ENCODE results near the gene TSPAN3. TPM values are rescaled to one million over a fixed set of nuclear protein-coding genes. Genes with fewer than 3 reads are reported as not detected.

Gene TSPAN3
- total and polyA plus RNA-seq, 8 donors: 319 to 645 (median 360) TPM

DNA sequence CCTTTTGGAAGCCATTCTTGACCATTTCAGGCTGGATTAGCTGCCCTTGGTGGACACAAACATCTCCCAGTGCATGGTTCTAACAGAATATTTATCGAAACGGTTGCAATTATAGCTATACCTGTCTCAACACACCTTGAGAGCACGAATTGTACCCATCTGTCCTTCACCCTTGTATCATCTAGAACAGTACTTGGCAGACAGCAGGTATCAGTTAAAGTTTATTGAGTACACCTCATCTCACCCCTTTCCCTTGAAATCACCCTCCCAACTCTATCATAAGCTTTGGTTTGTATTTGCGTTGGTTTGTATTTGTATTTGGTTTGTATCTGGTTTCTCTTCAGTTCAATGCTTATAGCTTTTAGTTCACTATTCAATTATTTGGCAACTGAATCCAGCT lies 12.4 kb downstream of the TSPAN3 start:
- peaks cover 22 to 54% of the 10 kb centered on the region in 2 donors for H3K4me1 ChIP-seq
- H3K27ac ChIP-seq: no peak overlapping the region
- DNase-seq (no peak), ATAC-seq (no peak)
- intact Hi-C loops (cut with DNase I): no loop called here
- H3K36me3 ChIP-seq: peaks cover 0 to 13% of the 10 kb centered on the region in 2 donors
- H3K4me3 ChIP-seq: no peak overlapping the region
- no peaks in the 10 kb centered on the region for H3K27me3 ChIP-seq
- TF ChIP-seq, protein P1, sequence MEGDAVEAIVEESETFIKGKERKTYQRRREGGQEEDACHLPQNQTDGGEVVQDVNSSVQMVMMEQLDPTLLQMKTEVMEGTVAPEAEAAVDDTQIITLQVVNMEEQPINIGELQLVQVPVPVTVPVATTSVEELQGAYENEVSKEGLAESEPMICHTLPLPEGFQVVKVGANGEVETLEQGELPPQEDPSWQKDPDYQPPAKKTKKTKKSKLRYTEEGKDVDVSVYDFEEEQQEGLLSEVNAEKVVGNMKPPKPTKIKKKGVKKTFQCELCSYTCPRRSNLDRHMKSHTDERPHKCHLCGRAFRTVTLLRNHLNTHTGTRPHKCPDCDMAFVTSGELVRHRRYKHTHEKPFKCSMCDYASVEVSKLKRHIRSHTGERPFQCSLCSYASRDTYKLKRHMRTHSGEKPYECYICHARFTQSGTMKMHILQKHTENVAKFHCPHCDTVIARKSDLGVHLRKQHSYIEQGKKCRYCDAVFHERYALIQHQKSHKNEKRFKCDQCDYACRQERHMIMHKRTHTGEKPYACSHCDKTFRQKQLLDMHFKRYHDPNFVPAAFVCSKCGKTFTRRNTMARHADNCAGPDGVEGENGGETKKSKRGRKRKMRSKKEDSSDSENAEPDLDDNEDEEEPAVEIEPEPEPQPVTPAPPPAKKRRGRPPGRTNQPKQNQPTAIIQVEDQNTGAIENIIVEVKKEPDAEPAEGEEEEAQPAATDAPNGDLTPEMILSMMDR (IDR thresholded peaks at IDR 0.05): no peak
- no peaks in the 10 kb centered on the region for H3K9me3 ChIP-seq

DNA sequence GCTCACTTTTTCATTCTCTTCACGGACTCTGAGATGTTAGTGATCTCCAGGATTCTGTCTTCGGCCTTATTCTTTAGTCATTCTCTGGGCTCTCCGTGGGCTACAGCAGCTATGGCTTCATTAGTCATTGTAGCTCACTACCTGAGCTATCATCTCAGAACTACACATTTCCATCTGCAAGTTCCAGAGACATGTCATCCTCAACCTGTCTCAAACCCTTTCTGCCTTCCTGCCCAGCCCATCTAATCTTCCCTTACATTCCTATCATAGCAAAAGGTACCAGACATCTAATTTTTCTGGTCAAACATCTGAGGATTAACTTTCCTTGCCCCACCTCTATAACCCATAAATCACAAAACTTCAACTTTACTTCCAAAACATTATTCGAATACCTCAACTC lies 13.2 kb downstream of the TSPAN3 start:
- no peaks in the 10 kb centered on the region for H3K9me3 ChIP-seq
- intact Hi-C loops (cut with DNase I): no loop called here
- H3K27me3 ChIP-seq: no peaks in the 10 kb centered on the region
- H3K27ac ChIP-seq: no peak overlapping the region
- H3K36me3 ChIP-seq: peaks cover 0 to 16% of the 10 kb centered on the region in 2 donors
- no peak for DNase-seq
- H3K4me1 ChIP-seq: peaks cover 20 to 46% of the 10 kb centered on the region in 2 donors
- no peak overlapping the region for H3K4me3 ChIP-seq
- TF ChIP-seq, protein P1 (IDR thresholded peaks at IDR 0.05): no peak
- ATAC-seq: no peak

- H3K9me3 ChIP-seq: no peaks in the 10 kb centered on the region
- H3K27ac ChIP-seq: no peak overlapping the region
- intact Hi-C loops (cut with DNase I): no loop called here
- H3K4me3 ChIP-seq: no peak overlapping the region
- ATAC-seq (no peak), DNase-seq (no peak)
- peaks cover 0 to 22% of the 10 kb centered on the region in 2 donors for H3K36me3 ChIP-seq
- H3K4me1 ChIP-seq: peaks cover 20 to 41% of the 10 kb centered on the region in 2 donors
- no peaks in the 10 kb centered on the region for H3K27me3 ChIP-seq
- TF ChIP-seq, protein P1 (IDR thresholded peaks at IDR 0.05): no peak
Observed at GRCh38 chr15:77057072-77057471, 13.8 kb downstream of the TSPAN3 start.

DNA sequence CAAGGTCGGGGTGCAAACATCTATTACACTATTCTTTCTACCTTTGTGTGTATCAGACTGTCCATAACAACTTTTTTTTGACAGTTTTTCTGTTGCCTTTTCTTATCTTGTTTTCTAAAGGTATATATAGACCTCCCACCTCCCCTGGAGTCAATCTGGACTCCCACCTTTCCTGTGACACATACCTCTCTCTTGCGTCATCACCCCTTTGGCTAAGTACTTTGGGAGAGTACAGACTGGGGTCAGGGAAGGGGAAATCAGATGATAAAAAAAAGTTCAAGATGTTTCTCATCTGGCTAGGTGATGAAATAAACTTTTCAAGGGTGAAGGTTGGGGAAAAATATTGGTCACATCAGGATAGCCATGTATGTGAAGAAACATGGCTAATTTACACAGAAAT lies 17.2 kb downstream of the TSPAN3 start:
- DNase-seq (no peak), ATAC-seq (peak; percentile 23)
- TF ChIP-seq, protein P1 (IDR thresholded peaks at IDR 0.05): no peak
- Histone ChIP-seq H3K9me3 (no peaks in the 10 kb centered on the region), H3K36me3 (peaks cover 0 to 42% of the 10 kb centered on the region in 2 donors), H3K4me1 (peaks cover 0 to 14% of the 10 kb centered on the region in 2 donors), H3K4me3 (no peak overlapping the region), H3K27ac (no peak overlapping the region), H3K27me3 (no peaks in the 10 kb centered on the region)
- intact Hi-C loops (cut with DNase I): no loop called here

DNA sequence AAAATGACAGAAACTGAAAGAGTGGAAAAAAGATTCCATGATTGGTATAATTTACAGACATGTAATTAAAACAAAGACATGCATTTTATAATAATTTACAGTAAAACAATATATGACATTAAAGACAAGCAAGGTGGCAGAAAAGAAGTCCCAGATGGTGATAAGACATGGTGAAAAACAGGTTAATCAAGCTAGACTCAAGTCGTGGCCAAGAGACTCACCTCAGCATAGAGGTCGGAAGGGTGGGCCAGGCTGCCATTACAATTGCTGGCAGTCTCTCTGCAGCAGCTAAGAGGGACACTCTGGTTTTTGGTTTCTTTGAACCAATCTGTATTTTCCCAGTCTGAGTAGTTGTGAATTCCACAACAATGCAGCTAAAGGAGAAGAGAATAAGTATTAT lies 18.4 kb downstream of the TSPAN3 start:
- TF ChIP-seq, protein P1 (IDR thresholded peaks at IDR 0.05): no peak

More for the DNA sequence above, 18.4 kb downstream of the TSPAN3 start:
- peaks cover 0 to 14% of the 10 kb centered on the region in 2 donors for H3K4me1 ChIP-seq
- DNase-seq: no peak
- peaks cover 0 to 44% of the 10 kb centered on the region in 2 donors for H3K36me3 ChIP-seq
- ATAC-seq: no peak
- no peaks in the 10 kb centered on the region for H3K9me3 ChIP-seq
- no peak overlapping the region for H3K4me3 ChIP-seq
- intact Hi-C loops (cut with DNase I): no loop called here
- no peaks in the 10 kb centered on the region for H3K27me3 ChIP-seq
- H3K27ac ChIP-seq: no peak overlapping the region

Measured in left lung (tissue), 10 donors.